ENCODE measurements around the gene PSME3IP1. TPM values are rescaled to one million over a fixed set of nuclear protein-coding genes. Genes with fewer than 3 reads are reported as not detected.

Gene PSME3IP1
- total and polyA plus RNA-seq, 2 of the 4 experiments (the other 2 are of a cell fraction): 50.2 to 75.2 TPM

GRCh38 chr16:57229079-57229478 is 43.2 kb upstream of the PSME3IP1 start:
- Histone ChIP-seq H3K23ac (ENCODE audit: low read depth, low read length) (no peak overlapping the region), H2AK9ac (replicated peaks; ENCODE audit: low read depth, low read length, poor library complexity) (no peak overlapping the region), H3K27me3 (ENCODE audit: control insufficient read depth, insufficient read depth, low read length) (no peaks in the 10 kb centered on the region), H3K4ac (ENCODE audit: low read depth, low read length) (no peak overlapping the region), H4K91ac (ENCODE audit: insufficient read depth, low read depth, low read length) (no peak overlapping the region), H4K5ac (ENCODE audit: low read depth, low read length) (no peak overlapping the region), H3K36me3 (ENCODE audit: control insufficient read depth, insufficient read depth, low read length) (peaks cover 31% of the 10 kb centered on the region), H3K9ac (ENCODE audit: low read depth, low read length) (no peak overlapping the region), H3K9me1 (ENCODE audit: insufficient read depth, low read length) (peaks cover 7% of the 10 kb centered on the region; the same call in 1 of the 2 replicates), H2BK20ac (ENCODE audit: low read depth, low read length) (no peak overlapping the region), H2BK120ac (ENCODE audit: low read depth, low read length) (no peak overlapping the region), H3K56ac (ENCODE audit: extremely low read depth, insufficient read depth, low read length) (no peak overlapping the region), H3K4me3 (ENCODE audit: insufficient read depth, low read depth, low read length) (no peak overlapping the region), H3K27ac (ENCODE audit: insufficient read depth, low read length) (no peak overlapping the region), H3K9me3 (ENCODE audit: control insufficient read depth, insufficient read depth, low read length) (no peaks in the 10 kb centered on the region), H4K20me1 (ENCODE audit: insufficient read depth, low read length) (no peaks in the 10 kb centered on the region), H2BK15ac (ENCODE audit: low read depth, low read length) (no peak overlapping the region), H3K4me1 (ENCODE audit: control insufficient read depth, insufficient read depth, low read length) (peaks cover 3% of the 10 kb centered on the region; the same call in 1 of the 2 replicates), H3K14ac (replicated peaks; ENCODE audit: low read depth, low read length) (no peak overlapping the region), H4K8ac (ENCODE audit: low read depth in 2 of 2, low read length in 2 of 2) (no peak overlapping the region), H3K4me2 (ENCODE audit: low read depth, low read length) (no peak overlapping the region), H3K79me1 (ENCODE audit: low read depth in 1 of 2, low read length in 2 of 2) (peaks cover 0 to 6% of the 10 kb centered on the region in 2 experiments; a peak in 3 of 4 replicates), H2AFZ (replicated peaks; ENCODE audit: low read length, poor library complexity) (no peak overlapping the region), H3K18ac (ENCODE audit: low read depth, low read length) (no peak overlapping the region), H2AK5ac (ENCODE audit: low read depth, low read length) (no peak overlapping the region), H2BK5ac (ENCODE audit: low read depth, low read length, poor library complexity, severe bottlenecking) (no peak overlapping the region)
- POLR2A ChIA-PET (ENCODE audit: unreplicated experiment): no interaction called here
- CTCF ChIA-PET: no interaction called here
- dilution Hi-C loops (cut with HindIII; ENCODE audit: low sequenced_read_pairs, unreplicated experiment): no loop called here
- in situ Hi-C loops (cut with MboI; ENCODE audit: low sequenced_read_pairs): no loop called here
- no CpG with 5 or more reads among the region's 1 CpG for WGBS, 2 experiments (ENCODE audit: extremely low coverage in 2 of 2, insufficient read length in 1 of 2)
- TF ChIP-seq RAD21 (IDR thresholded peaks at IDR 0.05; ENCODE audit: low read length) (no peak), MAFK (IDR thresholded peaks at IDR 0.05; ENCODE audit: low read depth, low read length) (no peak), USF2 (IDR thresholded peaks at IDR 0.05; ENCODE audit: low read depth, low read length) (no peak), MAZ (IDR thresholded peaks at IDR 0.05; ENCODE audit: borderline replicate concordance, low read depth, low read length) (no peak)
- ATAC-seq (ENCODE audit: low read depth): no peak
- no peak for DNase-seq
- no TSS peak for BruUV-seq (replicated peaks)
- intact Hi-C loops (cut with micrococcal nuclease): no loop called here
